ENCODE data around the gene RHCE.
"Not testable (repeated sequence)": the region's sequence is repeated elsewhere in the genome, so short reads cannot be mapped to it uniquely, and the experiment has no call there.

RHCE gene

GRCh38 chr1:25389721-25390120, 30.9 kb downstream of the RHCE start:
- DNase-seq: not testable (repeated sequence)

GRCh38 chr1:25388691-25389090, 31.9 kb downstream of the RHCE start:
- DNase-seq: not testable (repeated sequence)

GRCh38 chr1:25387096-25387495, 33.5 kb downstream of the RHCE start:
- DNase-seq: not testable (repeated sequence)

GRCh38 chr1:25383875-25384274, 36.8 kb downstream of the RHCE start:
- DNase-seq: not testable (repeated sequence)

GRCh38 chr1:25383090-25383489, 37.5 kb downstream of the RHCE start:
- DNase-seq: not testable (repeated sequence)

- DNase-seq: not testable (repeated sequence)
Measured at GRCh38 chr1:25382543-25382942, 38.1 kb downstream of the RHCE start.

GRCh38 chr1:25378367-25378766, 42.3 kb downstream of the RHCE start:
- not testable (repeated sequence) for DNase-seq

GRCh38 chr1:25371757-25372156, 48.9 kb downstream of the RHCE start:
- DNase-seq: not testable (repeated sequence)

GRCh38 chr1:25369691-25370271, 50.8 kb downstream of the RHCE start:
- DNase-seq: not testable (repeated sequence)

GRCh38 chr1:25369241-25369640, 51.4 kb downstream of the RHCE start:
- no peak for DNase-seq

- DNase-seq: not testable (repeated sequence)
Measured at GRCh38 chr1:25362634-25363559, 57.7 kb downstream of the RHCE start.

GRCh38 chr1:25361901-25362300, 58.7 kb downstream of the RHCE start:
- DNase-seq: no peak

- no peak for DNase-seq
Measured at GRCh38 chr1:25360596-25361581, 59.7 kb downstream of the RHCE start.

GRCh38 chr1:25356848-25357247, 63.8 kb downstream of the RHCE start:
- DNase-seq: no peak

- DNase-seq: no peak
Measured at GRCh38 chr1:25356441-25356840, 64.2 kb downstream of the RHCE start.

GRCh38 chr1:25355841-25356395, 64.7 kb downstream of the RHCE start:
- DNase-seq: no peak

GRCh38 chr1:25349606-25350005, 71.0 kb downstream of the RHCE start:
- DNase-seq: no peak

GRCh38 chr1:25347556-25347955, 73.1 kb downstream of the RHCE start:
- DNase-seq: no peak

- DNase-seq: no peak
Measured at GRCh38 chr1:25343872-25344271, 76.8 kb downstream of the RHCE start.

- DNase-seq: no peak
Measured at GRCh38 chr1:25342846-25343245, 77.8 kb downstream of the RHCE start.

- DNase-seq: no peak
Measured at GRCh38 chr1:25341746-25342145, 78.9 kb downstream of the RHCE start.

GRCh38 chr1:25338986-25339385, 81.6 kb downstream of the RHCE start:
- no peak for DNase-seq
